ENCODE measurements around the gene WDR27. TPM values are rescaled to one million over a fixed set of nuclear protein-coding genes. Genes with fewer than 3 reads are reported as not detected.

Gene WDR27
- polyA plus RNA-seq, 3 donors: 0.95 to 20.5 (median 2.0) TPM

DNA sequence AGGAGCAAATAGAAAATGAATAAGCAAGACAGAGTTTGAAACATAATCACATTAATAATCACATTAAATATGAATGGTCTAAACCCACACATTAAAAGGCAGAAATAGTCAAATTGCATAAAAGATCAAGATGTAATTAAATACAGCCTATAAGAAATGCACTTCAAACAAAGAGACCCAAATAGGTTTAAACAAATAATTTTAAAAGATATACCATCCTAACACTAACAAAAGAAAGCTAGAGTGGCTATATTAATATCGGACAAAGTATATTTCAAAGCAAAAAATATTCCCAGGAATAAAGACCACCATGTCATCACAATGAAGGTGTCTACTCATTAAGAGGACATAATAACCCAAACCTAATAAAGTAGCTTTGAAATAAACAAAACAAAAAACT, 140.2 kb downstream of the WDR27 start:
- no peak for DNase-seq
- H3K36me3 ChIP-seq (replicated peaks in 1 of 2; ENCODE audit: control insufficient read depth in 1 of 2, insufficient read depth in 2 of 2, low read length in 2 of 2): no peaks in the 10 kb centered on the region
- no peaks in the 10 kb centered on the region for H3K4me1 Mint-ChIP-seq

DNA sequence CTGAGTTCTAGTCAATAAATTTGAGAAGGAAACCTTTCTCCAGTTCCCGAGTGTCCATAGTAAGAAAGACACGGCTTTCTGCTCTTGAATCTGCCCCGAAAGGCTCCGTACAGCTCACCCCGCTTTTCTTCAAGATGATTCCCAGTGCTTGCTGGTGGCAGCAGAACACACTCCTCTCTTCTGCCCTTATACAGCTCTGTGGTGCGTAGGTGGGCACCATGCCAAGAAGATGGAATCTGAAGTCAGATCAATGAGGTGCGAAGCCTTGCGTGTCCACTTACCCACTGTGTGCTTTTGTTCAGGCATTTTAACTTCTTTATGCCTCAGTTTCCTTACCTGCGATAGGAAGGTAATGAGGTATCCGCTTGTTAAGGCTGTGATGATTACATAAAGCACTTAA, 142.2 kb downstream of the WDR27 start:
- Mint-ChIP-seq H3K4me1 (no peaks in the 10 kb centered on the region), H3K4me3 (no peak overlapping the region), H3K27me3 (ENCODE audit: low read depth in 3 of 3) (no peaks in the 10 kb centered on the region), H3K36me3 (no peaks in the 10 kb centered on the region), H3K27ac (no peak overlapping the region), H3K9me3 (peaks cover 11 to 38% (median 18%) of the 10 kb centered on the region in 7 donors)
- Histone ChIP-seq H3K9me3 (replicated peaks in 1 of 2; ENCODE audit: control insufficient read depth in 1 of 2, insufficient read depth in 1 of 2, low read length in 2 of 2) (peaks cover 11 to 33% of the 10 kb centered on the region in 2 donors), H3K36me3 (replicated peaks in 1 of 2; ENCODE audit: control insufficient read depth in 1 of 2, insufficient read depth in 2 of 2, low read length in 2 of 2) (no peaks in the 10 kb centered on the region), H3K27ac (ENCODE audit: low read depth in 1 of 2, low read length in 2 of 2) (no peak overlapping the region), H3K27me3 (ENCODE audit: control insufficient read depth in 2 of 2, insufficient read depth in 2 of 2, low read length in 2 of 2) (no peaks in the 10 kb centered on the region), H3K4me3 (replicated peaks in 1 of 3; ENCODE audit: low read depth in 2 of 3, low read length in 3 of 3) (no peak overlapping the region), H3K4me1 (ENCODE audit: control insufficient read depth in 1 of 2, insufficient read depth in 2 of 2, low read length in 2 of 2) (no peaks in the 10 kb centered on the region), H3K9ac (ENCODE audit: insufficient read depth, low read length, poor library complexity, severe bottlenecking) (no peak overlapping the region), H4K20me1 (ENCODE audit: insufficient read depth, low read length) (no peaks in the 10 kb centered on the region), H3K4me2 (replicated peaks; ENCODE audit: extremely low read depth, low read length, poor library complexity, severe bottlenecking) (no peak overlapping the region), H3K79me2 (ENCODE audit: insufficient read depth, low read length) (no peaks in the 10 kb centered on the region), H2AFZ (ENCODE audit: insufficient read depth, low read depth, low read length, poor library complexity, severe bottlenecking) (no peak overlapping the region)
- no peak for DNase-seq
- 98% methylated on average over 6 of the region's 10 CpGs for WGBS (ENCODE audit: insufficient coverage)
- intact Hi-C loops (cut with micrococcal nuclease): no loop called here
- TF ChIP-seq, protein P1, sequence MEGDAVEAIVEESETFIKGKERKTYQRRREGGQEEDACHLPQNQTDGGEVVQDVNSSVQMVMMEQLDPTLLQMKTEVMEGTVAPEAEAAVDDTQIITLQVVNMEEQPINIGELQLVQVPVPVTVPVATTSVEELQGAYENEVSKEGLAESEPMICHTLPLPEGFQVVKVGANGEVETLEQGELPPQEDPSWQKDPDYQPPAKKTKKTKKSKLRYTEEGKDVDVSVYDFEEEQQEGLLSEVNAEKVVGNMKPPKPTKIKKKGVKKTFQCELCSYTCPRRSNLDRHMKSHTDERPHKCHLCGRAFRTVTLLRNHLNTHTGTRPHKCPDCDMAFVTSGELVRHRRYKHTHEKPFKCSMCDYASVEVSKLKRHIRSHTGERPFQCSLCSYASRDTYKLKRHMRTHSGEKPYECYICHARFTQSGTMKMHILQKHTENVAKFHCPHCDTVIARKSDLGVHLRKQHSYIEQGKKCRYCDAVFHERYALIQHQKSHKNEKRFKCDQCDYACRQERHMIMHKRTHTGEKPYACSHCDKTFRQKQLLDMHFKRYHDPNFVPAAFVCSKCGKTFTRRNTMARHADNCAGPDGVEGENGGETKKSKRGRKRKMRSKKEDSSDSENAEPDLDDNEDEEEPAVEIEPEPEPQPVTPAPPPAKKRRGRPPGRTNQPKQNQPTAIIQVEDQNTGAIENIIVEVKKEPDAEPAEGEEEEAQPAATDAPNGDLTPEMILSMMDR (IDR thresholded peaks at IDR 0.05): no peak

More for the DNA sequence above, 140.2 kb downstream of the WDR27 start:
- TF ChIP-seq, protein P1 (IDR thresholded peaks at IDR 0.05): no peak
- intact Hi-C loops (cut with micrococcal nuclease): no loop called here
- Histone ChIP-seq H2AFZ (ENCODE audit: insufficient read depth, low read depth, low read length, poor library complexity, severe bottlenecking) (no peak overlapping the region), H3K27ac (ENCODE audit: low read depth in 1 of 2, low read length in 2 of 2) (no peak overlapping the region), H4K20me1 (ENCODE audit: insufficient read depth, low read length) (no peaks in the 10 kb centered on the region), H3K9me3 (replicated peaks in 1 of 2; ENCODE audit: control insufficient read depth in 1 of 2, insufficient read depth in 1 of 2, low read length in 2 of 2) (peaks cover 15 to 49% of the 10 kb centered on the region in 2 donors), H3K9ac (ENCODE audit: insufficient read depth, low read length, poor library complexity, severe bottlenecking) (no peak overlapping the region), H3K4me1 (ENCODE audit: control insufficient read depth in 1 of 2, insufficient read depth in 2 of 2, low read length in 2 of 2) (no peaks in the 10 kb centered on the region), H3K4me3 (replicated peaks in 1 of 3; ENCODE audit: low read depth in 2 of 3, low read length in 3 of 3) (no peak overlapping the region), H3K4me2 (replicated peaks; ENCODE audit: extremely low read depth, low read length, poor library complexity, severe bottlenecking) (no peak overlapping the region), H3K27me3 (ENCODE audit: control insufficient read depth in 2 of 2, insufficient read depth in 2 of 2, low read length in 2 of 2) (no peaks in the 10 kb centered on the region), H3K79me2 (ENCODE audit: insufficient read depth, low read length) (no peaks in the 10 kb centered on the region)
- Mint-ChIP-seq H3K27ac (no peak overlapping the region), H3K4me3 (no peak overlapping the region), H3K36me3 (no peaks in the 10 kb centered on the region), H3K9me3 (peaks cover 15 to 47% (median 21%) of the 10 kb centered on the region in 7 donors), H3K27me3 (ENCODE audit: low read depth in 3 of 3) (no peaks in the 10 kb centered on the region)
- no CpG with 5 or more reads among the region's 1 CpG for WGBS (ENCODE audit: insufficient coverage)

Measured in CD14-positive monocyte (primary cell).